Uterus (tissue), 2 donors: ENCODE results near the gene CENPQ.

Experiments used
- CTCF ChIP-seq, 4 experiments: fragments of 200-600 bp in 2 of 4; fragments of 450-650 bp in 2 of 4; sonication (generic) in 2 of 4; IDR thresholded peaks; one replicate each; pipeline ENCODE4 v1.5.1; 2016 to 2019; ENCODE audit warnings: antibody characterized with exemption in 4 of 4, mild to moderate bottlenecking in 2 of 4, moderate library complexity in 1 of 4
- POLR2A ChIP-seq, 2 donors: fragments of 450-650 bp; IDR thresholded peaks; one replicate each; pipeline ENCODE4 v1.6.1; 2016; ENCODE audit warnings: antibody characterized with exemption in 2 of 2, mild to moderate bottlenecking in 1 of 2, moderate library complexity in 1 of 2

- TF ChIP-seq CTCF (IDR thresholded peaks at IDR 0.05) (no peak), POLR2A (IDR thresholded peaks at IDR 0.05) (no peak)
Measured at GRCh38 chr6:49454787-49455709, 8.1 kb upstream of the CENPQ start.
